HG03565 (cell line): Measurements from ENCODE around the gene TNFRSF1B.

Source experiments
- ATAC-seq: cut with Tn5 transposase; IDR thresholded peaks from one replicate; pipeline ENCODE4 v1.9.1; 2021; ENCODE audit warnings: mild to moderate bottlenecking, moderate library complexity; ENCODE audit not compliant: unreplicated experiment

The TNFRSF1B gene

GRCh38 chr1:12166834-12167492 is at the start of gene TNFRSF1B:
TNFRSF1B (plus strand) TSS chr1:12166991; CDS start chr1:12167092, 101 bp downstream.
- peak; percentile 32 for ATAC-seq

- ATAC-seq = no peak
Measured at GRCh38 chr1:12121212-12122003, 45.4 kb upstream of the TNFRSF1B start.

- no peak for ATAC-seq
Measured at GRCh38 chr1:12123172-12123571, 43.6 kb upstream of the TNFRSF1B start.

- no peak for ATAC-seq
Measured at GRCh38 chr1:12124693-12125421, 41.9 kb upstream of the TNFRSF1B start.

GRCh38 chr1:12125422-12126355 is 41.1 kb upstream of the TNFRSF1B start:
- no peak for ATAC-seq

GRCh38 chr1:12126781-12127180 is 40.0 kb upstream of the TNFRSF1B start:
- ATAC-seq = no peak

- no peak for ATAC-seq
Measured at GRCh38 chr1:12127206-12127810, 39.5 kb upstream of the TNFRSF1B start.

GRCh38 chr1:12128120-12128519 is 38.7 kb upstream of the TNFRSF1B start:
- ATAC-seq = no peak

GRCh38 chr1:12129624-12130023 is 37.2 kb upstream of the TNFRSF1B start:
- no peak for ATAC-seq

GRCh38 chr1:12130466-12131130 is 36.2 kb upstream of the TNFRSF1B start:
- ATAC-seq = no peak

GRCh38 chr1:12132078-12132477 is 34.7 kb upstream of the TNFRSF1B start:
- no peak for ATAC-seq

- no peak for ATAC-seq
Measured at GRCh38 chr1:12134716-12135115, 32.1 kb upstream of the TNFRSF1B start.

- ATAC-seq = no peak
Measured at GRCh38 chr1:12135612-12136011, 31.2 kb upstream of the TNFRSF1B start.

- no peak for ATAC-seq
Measured at GRCh38 chr1:12136916-12137610, 29.7 kb upstream of the TNFRSF1B start.

GRCh38 chr1:12138196-12139168 is 28.3 kb upstream of the TNFRSF1B start:
- ATAC-seq = no peak

- no peak for ATAC-seq
Measured at GRCh38 chr1:12140016-12140415, 26.8 kb upstream of the TNFRSF1B start.

- ATAC-seq = no peak
Measured at GRCh38 chr1:12140515-12141162, 26.2 kb upstream of the TNFRSF1B start.
